NCI-H1048 (cell line): ENCODE measurements around the gene ASZ1.
"Not testable (repeated sequence)": the region's sequence is repeated elsewhere in the genome, so short reads cannot be mapped to it uniquely, and the experiment has no call there.

Experiments used
- DNase-seq: peaks from one replicate; lab custom pipeline; 2025; lab: John Stamatoyannopoulos, UW

ASZ1 gene, protein sequence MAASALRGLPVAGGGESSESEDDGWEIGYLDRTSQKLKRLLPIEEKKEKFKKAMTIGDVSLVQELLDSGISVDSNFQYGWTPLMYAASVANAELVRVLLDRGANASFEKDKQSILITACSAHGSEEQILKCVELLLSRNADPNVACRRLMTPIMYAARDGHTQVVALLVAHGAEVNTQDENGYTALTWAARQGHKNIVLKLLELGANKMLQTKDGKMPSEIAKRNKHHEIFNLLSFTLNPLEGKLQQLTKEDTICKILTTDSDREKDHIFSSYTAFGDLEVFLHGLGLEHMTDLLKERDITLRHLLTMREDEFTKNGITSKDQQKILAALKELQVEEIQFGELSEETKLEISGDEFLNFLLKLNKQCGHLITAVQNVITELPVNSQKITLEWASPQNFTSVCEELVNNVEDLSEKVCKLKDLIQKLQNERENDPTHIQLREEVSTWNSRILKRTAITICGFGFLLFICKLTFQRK

DNA sequence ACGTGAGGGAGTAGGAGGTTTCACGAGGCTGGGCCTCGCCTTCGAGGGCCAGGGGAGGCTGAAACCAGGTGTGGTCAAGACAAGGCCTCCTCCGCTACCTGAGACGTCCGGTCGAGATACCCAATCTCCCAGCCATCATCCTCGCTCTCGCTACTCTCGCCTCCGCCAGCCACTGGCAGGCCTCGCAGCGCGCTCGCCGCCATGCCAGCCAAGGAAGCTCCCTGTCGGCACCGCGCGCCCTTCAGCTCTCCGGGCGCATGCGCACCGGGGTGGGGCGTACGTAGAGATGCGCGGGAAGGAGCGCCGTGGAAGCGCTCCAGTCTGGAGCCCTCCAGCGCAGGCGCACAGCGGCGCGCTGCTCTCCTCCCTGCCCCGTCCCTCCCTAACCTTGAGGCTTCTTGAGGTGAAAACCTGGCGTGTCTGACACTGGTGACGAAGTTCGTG, at the start of gene ASZ1:
ASZ1 (minus strand) TSS at position 236 of the 444 bp plus-strand sequence; CDS start at position 203, 33 bp downstream.
- DNase-seq = no peak

DNA sequence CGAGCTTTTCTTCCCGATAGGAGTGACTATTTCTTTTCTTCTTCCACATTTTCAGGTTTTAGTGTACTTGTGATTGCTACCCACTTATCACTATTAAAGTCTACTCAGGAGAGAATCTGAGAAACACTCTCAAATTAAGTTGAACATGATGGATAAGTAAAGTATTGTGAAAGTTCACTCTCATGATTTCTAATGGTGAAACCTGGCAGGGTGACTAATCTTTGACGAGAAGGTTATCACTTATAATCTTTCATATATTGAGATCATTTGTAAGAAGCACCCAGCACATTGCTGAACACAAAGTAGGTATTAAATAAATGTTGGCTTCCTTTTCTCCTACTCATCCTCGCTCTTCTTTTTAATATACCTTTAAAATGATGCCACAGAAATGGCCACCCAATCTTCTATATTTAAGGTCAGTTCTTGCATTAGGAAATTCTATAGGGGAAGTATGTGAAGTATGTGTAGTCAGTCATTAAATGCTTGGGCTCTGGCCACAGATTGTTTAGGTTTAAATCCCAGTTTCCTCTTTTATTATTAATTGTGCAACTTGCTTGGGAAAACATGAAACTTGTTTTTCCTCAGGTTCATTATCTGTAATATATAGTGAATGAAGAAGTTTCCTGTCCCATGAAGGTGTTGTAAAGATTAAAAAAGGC, 49.4 kb upstream of the ASZ1 start:
- no peak for DNase-seq

DNA sequence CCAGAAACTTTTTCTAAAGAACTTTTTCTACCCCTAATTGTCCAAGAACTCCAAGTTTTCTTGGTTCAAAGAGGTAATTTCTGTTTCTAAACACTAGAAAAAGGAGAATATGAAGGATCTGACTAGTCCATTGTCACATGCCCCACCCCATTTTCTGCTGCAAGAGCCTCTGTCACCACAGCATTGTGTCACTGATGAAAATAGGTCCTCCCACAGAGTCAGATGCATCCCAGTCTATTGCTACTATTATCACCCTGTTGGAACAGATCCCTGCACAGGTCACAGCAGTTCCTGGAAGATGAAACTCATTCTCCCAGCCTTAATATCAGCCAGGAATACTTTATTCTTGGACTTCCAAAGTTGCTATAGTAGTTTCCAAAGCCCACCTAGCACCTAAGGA, 45.0 kb upstream of the ASZ1 start:
- no peak for DNase-seq

DNA sequence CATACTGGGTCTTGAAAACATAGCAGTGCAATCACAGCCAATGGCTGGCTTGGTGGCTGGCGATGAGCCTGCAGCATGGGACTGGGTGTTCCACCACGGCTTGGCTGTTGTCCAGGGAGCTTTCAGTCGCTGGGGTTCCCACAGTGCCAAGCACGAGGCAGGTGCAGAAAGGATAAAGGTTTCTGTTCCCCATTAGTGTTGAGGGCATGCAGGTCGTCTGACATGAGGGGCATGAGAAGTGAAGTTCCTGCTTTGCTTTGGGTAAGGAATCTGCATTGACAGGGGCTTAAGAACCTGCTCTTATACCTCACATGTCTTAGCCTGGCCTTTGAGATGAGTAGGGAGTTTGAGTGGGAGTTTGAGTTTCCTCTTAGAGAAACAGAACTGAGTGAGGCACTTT, 43.5 kb upstream of the ASZ1 start:
- DNase-seq = no peak

DNA sequence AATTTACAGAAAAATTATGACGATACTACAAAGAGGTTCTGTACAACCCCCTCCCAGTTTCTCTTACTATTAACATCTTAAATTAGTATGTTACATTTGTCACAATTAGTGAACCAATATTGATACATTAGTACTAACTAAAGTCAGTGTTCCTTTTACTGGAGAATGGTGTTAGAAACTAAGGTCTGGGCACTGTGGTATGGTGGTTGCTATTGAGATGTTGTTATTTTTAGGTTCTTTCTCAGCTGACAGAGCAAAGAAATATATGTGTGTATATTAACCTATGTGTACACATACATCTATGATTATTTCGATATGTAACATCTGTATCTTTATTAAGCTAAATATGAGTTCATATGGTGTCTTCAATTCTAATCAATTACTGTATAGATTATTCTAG, 40.9 kb upstream of the ASZ1 start:
- DNase-seq = no peak

DNA sequence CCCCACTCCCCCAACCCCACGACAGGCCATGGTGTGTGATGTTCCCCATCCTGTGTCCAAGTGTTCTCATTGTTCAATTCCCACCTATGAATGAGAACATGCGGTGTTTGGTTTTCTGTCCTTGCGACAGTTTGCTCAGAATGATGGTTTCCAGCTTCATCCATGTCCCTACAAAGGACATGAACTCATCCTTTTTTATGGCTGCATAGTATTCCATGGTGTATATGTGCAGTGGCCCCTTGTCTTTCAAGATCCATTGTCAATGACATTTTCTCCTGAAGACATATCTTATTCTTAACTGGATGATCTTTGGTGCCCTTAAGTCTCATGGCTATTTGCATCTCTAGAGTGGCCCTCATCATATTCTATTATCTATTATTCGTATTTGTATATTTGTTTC, 33.5 kb upstream of the ASZ1 start:
- not testable (repeated sequence) for DNase-seq

DNA sequence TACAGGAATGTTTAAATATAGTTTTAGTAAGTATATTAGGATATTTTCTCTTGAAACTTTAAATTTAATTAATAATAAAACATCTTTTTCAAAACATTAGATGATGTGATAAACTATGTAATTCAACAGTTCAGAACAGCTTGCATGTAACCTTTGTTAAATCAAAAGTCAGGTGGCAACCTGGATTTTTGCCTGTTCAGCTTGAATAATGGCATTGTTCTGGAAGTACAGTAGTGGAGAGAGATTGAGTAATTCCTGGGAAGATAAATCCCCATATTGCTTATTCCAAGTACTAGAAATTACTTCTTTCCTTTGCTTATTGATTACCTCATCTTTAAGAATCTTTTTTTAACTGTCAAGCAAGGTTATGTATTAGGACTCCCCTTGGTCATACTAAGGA, 32.4 kb upstream of the ASZ1 start:
- no peak for DNase-seq

DNA sequence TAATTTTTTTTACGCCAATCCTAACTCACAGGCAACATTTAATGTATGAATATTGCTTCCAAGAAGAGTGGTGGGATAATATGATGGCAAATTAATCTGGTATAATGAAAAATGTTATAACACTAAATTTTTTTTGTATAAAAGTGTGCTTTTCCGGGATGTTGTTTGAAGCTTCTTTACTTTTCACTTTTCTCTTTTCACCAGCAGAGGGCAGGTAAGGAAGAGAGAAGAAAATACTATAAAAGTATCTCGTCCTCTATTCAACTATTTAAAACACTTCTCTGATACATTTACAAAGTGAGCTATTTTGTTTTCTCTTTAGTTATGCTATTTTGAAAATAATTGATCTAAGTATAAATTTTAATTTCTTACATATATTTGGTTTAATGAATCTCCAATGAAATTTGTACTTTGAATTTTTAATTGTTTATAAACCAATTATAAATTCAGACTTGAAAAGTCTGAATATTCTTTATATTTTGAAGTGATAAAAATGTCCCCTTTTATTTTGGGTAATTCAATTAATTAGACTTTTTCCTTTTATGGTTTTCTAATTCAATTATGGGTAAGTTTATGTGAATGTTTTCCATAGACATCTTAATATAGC, 31.8 kb upstream of the ASZ1 start:
- peak; percentile 1 for DNase-seq

DNA sequence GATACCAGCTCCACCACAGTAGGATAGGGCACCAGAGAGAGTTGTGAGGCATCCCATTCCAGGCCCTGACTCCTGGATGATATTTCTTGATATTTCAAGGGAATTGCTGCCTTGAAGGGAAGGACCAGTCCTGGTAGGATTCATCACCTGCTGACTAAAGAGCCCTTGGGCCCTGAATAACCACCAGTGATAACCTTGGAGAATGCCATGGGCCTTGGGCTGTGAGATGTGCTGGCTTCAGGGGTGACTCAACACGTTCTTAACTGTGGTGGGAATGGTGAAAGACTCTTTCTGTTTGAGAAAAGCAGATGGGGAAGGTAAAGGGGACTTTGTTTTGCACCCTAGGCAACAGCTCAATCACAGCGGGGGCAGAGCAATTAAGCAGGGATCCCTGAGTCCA, 21.4 kb upstream of the ASZ1 start:
- no peak for DNase-seq

DNA sequence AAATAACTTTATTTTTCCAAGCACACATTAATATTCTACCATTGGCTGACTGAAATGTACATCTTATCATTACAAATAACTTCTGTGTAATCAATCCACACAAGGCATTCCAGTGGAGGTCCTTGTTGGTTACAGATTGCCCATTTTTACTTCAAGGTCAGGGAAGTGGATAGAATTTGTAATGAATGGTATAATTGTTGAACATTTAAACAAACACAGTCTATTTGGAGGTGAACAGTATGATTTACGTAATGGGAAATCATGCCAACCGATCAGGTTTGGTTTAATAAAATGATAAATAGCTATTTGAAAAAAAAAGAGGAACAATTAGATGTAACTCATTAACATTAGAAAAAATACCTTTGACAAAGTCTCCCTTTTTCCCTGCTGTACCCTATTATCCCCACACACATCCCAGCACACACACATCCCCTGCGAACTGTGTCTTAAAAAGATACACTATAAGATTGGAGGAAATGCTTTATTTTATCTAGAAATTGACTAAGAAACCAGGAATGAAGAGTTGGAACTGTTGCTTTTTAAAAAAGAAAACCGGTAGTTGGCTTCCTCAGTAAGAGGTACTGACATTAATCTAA, 19.0 kb upstream of the ASZ1 start:
- no peak for DNase-seq

DNA sequence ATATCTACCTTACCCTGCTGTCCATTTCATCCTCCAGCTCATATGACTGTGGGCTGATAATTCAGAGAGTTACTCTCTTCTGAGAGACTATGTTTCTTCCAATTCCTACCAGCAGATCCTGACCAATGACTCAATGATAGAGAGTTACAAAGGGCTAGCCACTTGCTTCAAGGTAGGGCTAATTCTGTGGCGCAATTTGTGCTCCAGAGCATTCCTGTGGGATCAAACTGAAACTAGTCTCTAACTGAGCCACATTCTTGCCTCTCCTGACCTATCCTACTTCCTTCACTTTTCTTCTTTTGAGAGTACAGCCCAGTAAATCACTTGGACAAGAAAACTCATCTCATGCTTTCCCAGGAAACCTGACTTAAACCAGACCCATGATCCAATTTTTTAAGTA, 17.9 kb upstream of the ASZ1 start:
- no peak for DNase-seq

DNA sequence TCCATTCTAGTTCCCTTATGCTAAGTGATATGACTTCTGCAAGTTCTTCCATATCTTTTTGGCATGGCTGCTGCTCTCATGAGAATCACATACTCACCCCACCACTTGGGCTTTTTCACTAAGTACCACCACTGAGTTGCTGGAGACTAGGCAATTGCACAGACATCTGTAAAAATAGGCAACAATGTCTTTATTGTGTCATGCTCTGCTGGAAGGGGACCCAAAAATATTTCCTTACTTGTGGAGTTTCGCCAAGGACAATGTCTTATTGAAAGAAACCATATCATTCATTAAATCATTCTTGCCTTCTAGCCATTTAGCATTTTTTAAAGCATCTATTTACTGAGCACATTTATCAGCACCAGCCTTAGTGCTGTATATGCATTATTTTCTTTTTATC, 17.4 kb upstream of the ASZ1 start:
- DNase-seq = no peak

DNA sequence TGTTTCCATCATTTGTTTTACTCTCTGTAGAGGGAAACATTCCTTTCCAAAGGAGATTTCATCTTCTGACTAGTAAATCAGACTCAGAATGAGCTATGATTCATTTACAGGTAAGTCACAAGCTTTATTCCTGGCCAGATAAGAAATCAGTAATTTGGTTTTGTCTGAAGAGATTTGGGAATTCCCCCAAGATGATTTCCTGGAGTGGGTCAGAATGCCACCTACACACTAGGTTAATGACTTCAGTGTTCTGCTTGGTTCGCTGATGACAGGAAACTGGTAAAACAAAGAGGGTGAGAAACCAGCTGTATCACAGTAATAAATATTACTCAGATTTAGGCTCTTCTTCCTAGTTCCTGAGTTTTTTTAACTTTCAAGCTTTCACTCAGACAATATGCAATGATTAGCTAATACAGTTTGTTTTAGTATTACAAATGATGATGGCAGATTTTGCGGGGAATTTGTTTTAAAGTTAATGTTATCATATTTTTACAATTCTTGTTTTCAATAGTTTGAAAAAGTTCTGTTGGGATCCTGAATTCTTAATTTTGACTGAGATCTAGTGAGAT, 8.3 kb upstream of the ASZ1 start:
- DNase-seq = no peak

DNA sequence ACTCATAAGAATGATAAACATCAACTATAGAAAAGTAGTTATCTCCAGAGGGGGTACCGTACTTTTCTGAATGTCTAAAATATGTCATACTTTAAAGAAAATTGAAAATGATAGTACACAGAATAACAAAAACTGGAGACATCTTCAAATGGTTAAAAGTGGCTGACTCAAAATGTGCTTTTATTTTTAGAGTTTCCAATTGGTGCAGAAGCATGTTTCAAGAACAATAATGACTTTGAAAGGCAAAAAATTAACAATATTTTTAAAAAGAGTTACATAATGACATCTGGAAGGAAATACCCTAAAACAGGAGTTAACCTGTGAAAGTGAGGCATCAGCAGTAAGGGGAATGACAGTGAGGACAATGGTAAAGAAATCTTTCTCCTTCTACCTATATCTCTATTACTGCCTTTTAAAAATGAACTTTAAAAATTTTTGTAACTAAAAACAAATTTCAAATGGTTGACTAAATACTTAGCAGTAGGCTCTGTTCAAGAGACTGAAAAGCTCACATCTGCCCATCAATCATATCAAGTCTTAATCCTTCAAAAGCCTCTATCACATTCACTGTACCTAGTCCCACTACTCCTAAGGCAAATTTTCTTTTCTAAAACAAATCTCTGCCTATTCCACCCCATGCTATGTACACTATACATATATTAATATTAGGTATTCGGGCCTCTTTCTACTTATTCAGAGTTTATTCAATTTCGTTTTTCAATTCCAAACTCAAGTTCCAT, 3.0 kb downstream of the ASZ1 start:
- DNase-seq = no peak

DNA sequence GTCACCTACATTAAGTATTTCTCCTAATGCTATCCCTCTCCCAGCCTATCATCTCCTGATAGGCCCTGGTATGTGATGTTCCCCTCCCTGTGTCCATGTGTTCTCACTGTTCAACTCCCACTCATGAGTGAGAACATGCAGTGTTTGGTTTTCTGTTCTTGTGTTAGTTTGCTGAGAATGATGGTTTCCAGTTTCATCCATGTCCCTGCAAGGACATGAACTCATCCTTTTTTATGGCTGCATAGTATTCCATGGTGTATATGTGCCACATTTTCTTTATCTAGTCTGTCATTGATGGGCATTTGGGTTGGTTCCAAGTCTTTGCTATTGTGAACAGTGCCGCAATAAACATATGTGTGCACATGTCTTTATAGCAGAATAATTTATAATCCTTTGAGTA, 12.7 kb downstream of the ASZ1 start:
- DNase-seq = not testable (repeated sequence)

DNA sequence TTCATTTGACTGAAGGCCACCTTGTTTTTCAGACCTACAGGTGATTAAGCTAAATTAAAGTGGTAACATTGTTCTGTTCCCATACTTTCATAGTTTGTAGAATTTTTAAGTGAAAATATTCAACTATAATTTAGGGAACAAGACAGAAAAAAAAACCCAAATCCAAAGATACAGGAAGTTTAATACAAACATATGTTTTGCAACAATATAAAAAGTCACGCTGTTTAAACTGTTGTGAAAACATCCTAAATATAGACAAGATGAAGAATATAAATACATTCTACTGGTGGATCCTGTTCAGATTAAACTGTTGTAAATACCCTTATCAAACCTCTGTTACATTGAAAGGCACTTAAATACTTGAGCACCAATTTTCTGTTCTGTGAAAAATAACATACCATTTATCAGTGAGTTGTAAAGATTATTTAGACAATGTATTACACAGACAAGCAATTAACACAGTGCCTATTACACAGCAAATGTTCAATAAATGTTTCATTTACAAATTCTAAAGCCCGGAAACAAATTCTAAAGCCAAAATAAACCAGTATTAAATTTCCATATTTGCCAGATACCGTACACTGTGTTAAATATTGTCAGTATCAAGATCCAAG, 14.2 kb downstream of the ASZ1 start:
- no peak for DNase-seq

DNA sequence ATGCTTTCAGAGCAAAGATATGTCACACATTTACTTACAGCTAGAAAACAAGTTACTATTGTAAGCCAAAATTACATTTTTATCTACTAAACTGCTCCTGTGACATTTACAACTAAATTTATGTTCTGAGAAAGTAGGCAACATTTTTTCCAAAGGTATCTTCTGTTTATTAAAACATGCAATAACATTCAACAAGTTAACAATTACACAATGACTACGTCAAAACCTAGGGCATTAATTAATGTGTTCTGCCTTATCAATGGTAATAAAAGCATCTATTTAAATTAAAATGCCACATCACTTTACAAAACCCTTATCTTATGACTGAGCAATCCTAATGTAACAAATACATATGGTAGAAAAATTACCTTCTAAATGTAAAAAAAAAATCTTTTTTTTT, 14.9 kb downstream of the ASZ1 start:
- DNase-seq = no peak

DNA sequence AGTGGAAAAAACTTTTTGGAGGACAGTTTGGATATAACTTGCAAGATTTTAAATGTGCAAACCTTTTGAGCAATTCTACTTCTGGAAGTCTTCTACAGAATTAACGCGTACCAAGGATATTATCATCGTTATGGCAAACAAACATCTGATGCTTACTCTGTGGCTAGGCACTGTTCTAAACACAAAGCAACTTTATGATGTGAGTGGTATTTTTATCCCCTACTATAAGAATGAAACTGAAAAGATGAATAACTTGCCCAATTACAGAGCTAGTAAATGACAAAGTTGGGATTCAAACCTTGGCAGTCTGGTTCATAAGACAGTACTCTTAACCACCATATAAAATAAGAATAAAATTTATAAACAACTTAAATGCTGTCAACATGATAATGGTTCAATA, 15.8 kb downstream of the ASZ1 start:
- DNase-seq = no peak

DNA sequence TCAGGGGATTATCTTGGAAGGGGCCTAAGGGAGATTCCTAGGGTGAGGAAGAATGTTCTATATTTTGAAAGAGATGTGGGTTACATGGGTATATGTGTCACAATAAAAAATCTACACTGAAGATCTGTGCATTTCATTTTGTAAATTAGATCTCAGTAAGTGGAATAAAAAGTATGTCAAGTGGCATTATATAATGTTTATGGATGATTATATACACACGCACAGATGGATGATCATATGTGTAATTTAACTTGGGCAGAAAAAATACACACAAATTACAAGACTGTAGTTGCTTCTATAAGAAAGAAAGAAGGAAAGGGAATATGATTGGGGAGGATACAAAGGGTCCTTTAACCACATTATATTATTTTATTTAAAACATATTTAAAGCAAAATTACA, 18.5 kb downstream of the ASZ1 start:
- DNase-seq = no peak

DNA sequence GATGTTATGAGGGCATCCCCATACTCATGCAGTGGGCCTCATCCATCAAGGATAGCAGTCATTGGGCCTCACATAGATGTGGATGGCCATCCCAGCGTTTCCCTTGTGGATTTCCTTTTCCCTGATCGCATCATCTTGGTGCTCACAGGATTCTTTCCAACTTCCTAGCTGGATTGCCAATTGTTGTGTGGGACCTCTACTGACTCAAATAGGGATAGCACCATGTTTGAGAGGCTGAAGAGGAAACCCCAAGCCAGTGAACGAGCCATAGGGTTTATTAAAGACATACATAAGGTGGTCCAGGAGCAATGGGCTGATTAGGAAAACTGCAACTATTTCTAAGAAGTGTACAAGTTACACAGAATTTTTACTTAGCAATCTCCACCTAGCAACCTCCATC, 21.8 kb downstream of the ASZ1 start:
- no peak for DNase-seq

DNA sequence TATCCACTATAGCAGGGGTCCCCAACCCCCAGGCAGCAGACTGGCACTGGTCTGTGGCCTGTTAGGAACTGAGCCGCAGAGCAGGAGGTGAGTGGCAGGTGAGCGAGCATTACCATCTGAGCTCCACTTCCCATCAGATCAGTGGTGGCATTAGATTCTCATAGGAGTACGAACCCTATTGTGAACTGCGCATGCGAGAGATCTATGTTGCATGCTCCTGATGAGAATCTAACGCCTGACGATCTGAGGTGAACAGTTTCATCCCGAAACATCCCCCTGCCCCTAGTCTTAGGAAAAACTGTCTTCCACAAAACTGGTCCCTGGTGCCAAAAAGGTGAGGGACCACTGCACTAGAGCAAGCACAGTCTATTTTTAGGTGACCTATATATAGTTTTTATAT, 23.6 kb downstream of the ASZ1 start:
- DNase-seq = no peak
